Glomerular endothelial cell (primary cell): ENCODE measurements around the gene UBA1. TPM values are rescaled to one million over a fixed set of nuclear protein-coding genes. Genes with fewer than 3 reads are reported as not detected.

Source experiments
- DNase-seq: peaks from one replicate; pipeline ENCODE4 v3.0.0-alpha.2; 2011; ENCODE audit warnings: low read depth, low spot score; ENCODE audit errors: extremely low read depth
- total RNA-seq: library from RNA; depleted of rRNA; stranded (reverse); fragments of >200 nt; gene quantifications from 2 replicates; pipeline ENCODE4 v1.2.3, GENCODE V29; 2015

Gene UBA1
- total RNA-seq, 1 donor from 2014 or later: 278 TPM

DNA sequence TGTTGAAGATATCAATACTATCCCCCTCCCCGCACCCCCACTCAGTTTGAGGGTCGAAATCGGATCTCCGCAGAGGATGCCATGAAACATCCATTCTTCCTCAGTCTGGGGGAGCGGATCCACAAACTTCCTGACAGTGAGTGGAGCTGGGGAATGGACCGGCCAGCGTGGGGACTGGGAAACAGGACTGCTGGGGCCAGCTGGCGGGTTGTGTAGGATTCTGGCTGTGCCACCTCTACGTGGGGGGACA is 33.6 kb downstream of the UBA1 start:
- no peak for DNase-seq

DNA sequence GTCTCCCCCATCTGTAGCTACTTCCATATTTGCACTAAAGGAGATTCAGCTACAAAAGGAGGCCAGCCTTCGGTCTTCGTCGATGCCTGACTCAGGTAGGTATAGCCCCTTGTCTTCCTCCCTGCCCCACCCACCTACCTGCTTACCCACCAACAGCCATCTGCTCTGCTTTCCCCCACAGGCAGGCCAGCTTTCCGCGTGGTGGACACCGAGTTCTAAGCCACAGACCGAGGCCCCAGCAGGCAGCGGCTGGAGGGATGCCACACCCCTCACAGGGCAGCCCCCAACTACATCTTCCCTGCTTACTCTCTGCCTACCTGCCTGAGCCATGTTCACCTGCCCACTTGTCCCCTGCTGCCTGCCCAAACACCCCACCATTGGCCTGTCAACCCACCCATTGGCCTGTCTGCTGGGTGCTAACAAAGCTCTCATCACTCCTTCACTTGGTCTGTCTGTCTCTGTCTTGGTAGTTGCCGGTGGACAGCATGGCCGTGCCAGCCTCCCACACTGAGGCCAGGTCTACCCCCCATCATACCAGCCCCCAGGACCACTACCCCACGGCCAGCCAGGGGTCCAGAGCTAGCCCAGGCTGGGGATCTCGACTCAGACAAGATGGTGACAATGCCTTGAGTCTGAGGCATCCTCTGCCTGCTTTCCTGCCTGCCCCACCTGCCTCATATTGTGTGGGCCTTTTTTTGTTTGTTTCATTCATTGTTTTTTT is 35.1 kb downstream of the UBA1 start:
- no peak for DNase-seq

DNA sequence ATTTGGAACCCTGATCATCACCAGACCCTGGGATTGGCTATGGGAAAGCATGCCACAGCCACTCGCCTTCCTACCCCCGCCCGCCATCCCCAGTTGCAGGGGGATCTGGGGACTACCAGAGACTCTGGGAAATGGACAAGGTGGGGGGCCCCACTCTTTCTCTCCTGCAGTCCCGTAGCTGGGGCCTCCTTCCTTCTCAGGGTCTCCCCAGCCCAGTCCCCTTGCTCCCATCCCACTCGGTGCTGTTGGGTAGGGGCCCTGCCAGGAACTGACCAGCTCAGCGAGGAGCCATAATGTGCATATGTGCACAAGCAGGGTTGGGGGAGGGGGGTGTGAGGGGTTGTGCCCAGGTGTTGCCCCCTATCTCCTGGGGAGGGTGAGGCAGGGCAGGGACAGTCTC is 35.8 kb downstream of the UBA1 start:
- no peak for DNase-seq

GRCh38 chrX:47230136-47230868 is 36.7 kb downstream of the UBA1 start:
- no peak for DNase-seq

GRCh38 chrX:47231167-47231566 is 37.5 kb downstream of the UBA1 start:
- no peak for DNase-seq

DNA sequence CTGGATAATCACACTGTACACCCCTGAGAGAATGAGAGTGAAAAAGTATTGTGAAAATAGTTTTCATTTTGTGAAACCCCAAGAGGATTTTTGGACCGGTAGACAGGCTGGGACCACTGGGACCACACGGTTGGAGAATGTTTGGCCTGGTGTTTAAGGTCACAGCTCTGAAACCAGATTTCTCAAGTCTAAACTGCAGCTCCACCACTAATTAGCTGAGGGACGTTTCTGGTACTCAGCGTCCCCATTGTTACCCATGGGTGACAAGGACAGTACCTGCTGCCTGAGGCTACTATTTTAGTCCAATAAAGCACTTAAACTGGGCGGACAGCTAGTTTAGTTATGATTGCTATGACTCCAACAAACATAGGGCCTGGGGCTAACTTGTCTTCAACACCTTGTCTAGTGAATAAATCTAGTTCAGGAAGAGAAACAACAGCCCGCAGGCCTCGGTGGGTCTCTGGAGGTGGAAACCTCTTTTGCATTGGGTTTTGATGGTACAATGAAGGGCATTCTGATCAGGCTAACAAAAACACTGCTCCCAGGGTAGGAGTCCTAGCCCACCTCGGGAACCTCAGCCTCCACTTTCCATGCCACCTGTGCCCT is 38.7 kb downstream of the UBA1 start:
- no peak for DNase-seq

GRCh38 chrX:47232803-47233332 is 39.2 kb downstream of the UBA1 start, which contains the start of gene USP11:
Gene USP11, plus strand, starts transcription at chrX:47233009. Its CDS starts 35 bp downstream, at chrX:47233044.
- no peak for DNase-seq

DNA sequence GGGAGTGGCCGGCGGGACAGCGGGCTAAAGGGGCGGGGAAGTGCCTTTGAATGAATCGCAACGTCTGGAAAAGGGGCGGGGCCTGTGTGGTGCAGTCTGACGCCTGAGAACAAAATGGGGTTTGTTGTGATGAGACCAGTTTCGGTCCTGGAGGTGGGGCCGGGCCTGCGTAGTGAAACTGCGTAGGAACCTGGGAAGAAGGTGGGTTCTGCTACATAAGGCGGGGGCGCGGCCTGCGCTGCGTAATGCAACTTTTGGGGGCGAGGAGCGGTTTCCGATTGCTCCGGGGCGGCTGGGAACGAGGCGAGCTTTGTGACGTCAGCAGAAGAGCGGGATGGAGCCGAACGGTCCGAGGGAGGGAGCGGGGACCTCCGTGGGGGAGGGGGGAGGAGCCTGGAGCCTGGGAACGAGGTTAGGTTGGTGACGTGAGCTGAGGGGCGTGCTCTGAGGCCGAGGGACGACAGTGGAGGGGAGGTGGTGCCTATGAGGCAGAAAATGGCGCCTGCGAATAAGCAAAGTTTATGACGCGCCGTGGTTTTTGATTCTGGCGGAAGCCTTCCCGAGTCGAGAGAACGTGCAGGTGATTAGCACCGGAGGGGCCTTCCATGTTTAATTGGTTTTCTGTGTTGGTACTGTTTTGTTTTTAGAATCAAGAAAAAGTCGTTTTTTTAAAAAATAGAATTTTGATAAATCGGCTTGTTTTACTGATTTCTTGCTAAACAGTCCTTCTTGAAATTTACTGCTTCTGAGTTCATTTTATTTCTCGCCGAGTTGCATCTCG is 39.9 kb downstream of the UBA1 start:
- peak; percentile 68 for DNase-seq

- DNase-seq: no peak
Measured at GRCh38 chrX:47234583-47234982, 41.0 kb downstream of the UBA1 start.

GRCh38 chrX:47235691-47236103 is 42.1 kb downstream of the UBA1 start:
- no peak for DNase-seq

- DNase-seq: no peak
Measured at GRCh38 chrX:47239199-47239598, 45.6 kb downstream of the UBA1 start.

DNA sequence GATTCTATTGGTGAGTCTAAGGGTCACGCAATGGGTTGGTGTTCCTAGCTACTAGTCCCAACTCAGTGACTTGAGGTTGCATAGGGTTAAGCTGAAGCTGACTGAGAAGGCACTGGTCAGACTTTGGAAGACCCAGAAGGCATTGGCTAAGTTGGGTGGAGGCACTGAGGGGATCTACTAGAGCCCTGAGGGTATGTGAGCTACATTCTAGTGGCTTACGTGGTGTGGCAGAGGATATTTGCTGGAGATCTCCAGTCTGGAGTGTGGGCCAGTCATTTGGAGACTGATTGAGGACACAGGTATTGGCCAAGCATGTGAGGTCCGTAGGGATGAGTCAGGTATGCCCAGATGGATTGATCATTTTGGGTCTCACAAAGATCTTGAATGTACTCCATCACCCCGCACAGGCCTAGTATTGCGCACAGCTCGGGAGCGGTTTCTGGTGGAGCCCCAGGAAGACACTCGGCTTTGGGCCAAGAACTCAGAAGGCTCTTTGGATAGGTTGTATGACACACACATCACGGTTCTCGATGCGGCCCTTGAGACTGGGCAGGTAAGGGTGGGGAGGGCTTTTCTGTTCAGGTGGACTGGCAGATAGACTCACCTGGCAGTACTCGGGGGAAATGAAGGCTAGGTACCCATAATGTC is 46.4 kb downstream of the UBA1 start:
- DNase-seq: no peak

DNA sequence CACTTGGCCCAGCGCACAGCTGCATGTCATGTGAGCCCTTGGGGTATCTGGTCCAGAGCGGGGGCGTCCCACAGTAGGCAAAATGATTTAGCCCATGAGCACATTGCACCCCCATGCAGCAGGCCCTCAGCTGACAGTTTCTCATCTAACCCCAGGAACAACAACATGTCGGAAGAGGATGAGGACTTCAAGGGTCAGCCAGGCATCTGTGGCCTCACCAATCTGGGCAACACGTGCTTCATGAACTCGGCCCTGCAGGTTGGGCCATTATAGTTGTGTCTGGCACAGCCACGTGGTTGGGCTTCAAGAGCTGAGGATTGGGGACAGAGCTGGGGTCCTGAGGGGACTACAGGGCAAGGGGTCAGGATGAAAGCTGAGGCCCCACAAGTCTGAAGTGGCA is 47.0 kb downstream of the UBA1 start:
- no peak for DNase-seq

GRCh38 chrX:47241201-47242011 is 47.8 kb downstream of the UBA1 start:
- DNase-seq: no peak

- no peak for DNase-seq
Measured at GRCh38 chrX:47242321-47242720, 48.7 kb downstream of the UBA1 start.

DNA sequence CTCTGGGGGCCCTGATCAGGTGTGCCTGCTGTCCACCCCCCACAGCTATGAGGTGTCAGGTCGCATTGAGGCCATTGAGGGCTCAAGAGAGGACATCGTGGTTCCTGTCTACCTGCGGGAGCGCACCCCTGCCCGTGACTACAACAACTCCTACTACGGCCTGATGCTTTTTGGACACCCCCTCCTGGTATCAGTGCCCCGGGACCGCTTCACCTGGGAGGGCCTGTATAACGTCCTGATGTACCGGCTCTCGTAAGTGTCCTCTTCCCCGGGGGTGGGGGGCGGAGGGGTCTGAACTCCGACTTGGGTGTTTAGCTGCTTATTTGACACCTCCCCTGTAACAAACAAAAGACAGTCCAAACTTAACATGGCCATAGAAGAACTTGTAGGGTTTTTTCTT is 49.7 kb downstream of the UBA1 start:
- DNase-seq: no peak

DNA sequence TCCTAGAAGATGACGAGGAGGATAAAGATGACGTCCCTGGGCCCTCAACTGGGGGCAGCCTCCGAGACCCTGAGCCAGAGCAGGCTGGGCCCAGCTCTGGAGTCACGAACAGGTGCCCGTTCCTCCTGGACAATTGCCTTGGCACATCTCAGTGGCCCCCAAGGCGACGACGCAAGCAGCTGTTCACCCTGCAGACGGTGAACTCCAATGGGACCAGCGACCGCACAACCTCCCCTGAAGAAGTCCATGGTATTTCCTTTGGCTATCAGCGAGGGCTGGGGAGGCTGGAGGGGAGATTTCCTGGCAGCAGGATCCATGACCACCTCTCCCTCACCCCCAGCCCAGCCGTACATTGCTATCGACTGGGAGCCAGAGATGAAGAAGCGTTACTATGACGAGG is 51.0 kb downstream of the UBA1 start:
- DNase-seq: no peak

DNA sequence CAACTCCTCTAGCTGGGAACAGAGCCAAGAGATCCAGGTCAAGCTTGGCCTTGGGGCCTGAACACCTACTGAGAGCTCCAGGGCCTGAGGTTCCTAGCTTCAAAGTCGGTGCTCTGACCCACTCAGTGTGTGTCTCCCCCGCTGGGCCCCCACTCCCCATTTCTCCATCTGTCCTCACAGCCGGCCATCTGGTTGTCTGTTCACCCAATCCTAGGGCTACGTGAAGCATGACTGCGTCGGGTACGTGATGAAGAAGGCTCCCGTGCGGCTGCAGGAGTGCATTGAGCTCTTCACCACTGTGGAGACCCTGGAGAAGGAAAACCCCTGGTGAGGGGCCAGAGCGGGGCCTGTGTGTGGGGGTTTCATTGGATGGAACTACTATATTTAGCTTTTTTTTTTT is 51.5 kb downstream of the UBA1 start:
- no peak for DNase-seq

GRCh38 chrX:47247206-47247998 is 53.8 kb downstream of the UBA1 start:
- no peak for DNase-seq
